Adrenal gland (tissue), 5 donors: ENCODE measurements around the gene CTBP2.

ENCODE experiments used
- CTCF ChIP-seq, 6 experiments: fragments of 450-650 bp in 4 of 6; fragments of 200-600 bp in 2 of 6; sonication (generic) in 1 of 6; IDR thresholded peaks; 1 replicate in 5 of 6; 2 replicates in 1 of 6; pipeline versions ENCODE4 v1.5.1 to v1.8.0; 2016 to 2021; ENCODE audit warnings: antibody characterized with exemption in 6 of 6, mild to moderate bottlenecking in 2 of 6, moderate library complexity in 1 of 6
- POLR2A ChIP-seq, 2 donors: fragments of 450-650 bp; IDR thresholded peaks; one replicate each; pipeline ENCODE4 v1.6.1; 2017; ENCODE audit warnings: antibody characterized with exemption in 2 of 2, mild to moderate bottlenecking in 2 of 2, moderate library complexity in 1 of 2
- donor health status: DM: no; HTN: no; CAD: no.

DNA sequence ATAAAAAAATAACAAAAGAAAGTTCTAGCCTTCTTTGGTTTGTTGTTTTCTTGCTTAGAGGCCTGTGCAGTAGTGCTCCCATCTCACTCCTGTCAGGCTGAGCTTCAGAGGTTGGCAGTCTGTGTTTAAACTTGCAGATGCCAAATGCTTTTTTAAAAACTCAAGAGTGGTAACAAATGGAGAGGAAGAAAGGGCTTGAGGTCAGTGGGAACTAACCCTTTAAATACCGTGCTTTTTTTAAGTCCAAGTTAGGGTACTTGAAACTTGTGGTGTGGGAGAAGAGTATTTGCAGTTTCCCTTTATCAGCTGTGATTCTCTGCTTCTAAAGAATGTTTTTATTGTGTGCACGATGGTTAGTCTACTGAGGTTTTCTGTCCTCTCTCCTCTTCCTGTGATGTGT lies 189.1 kb downstream of the CTBP2 start:
- TF ChIP-seq CTCF (IDR thresholded peaks at IDR 0.05) = no peak
- no peak for TF ChIP-seq POLR2A (IDR thresholded peaks at IDR 0.05)
